H1 (cell line): ENCODE data around the gene NRXN3. TPM values are rescaled to one million over a fixed set of nuclear protein-coding genes. Genes with fewer than 3 reads are reported as not detected.

Experiments
- CTCF ChIA-PET: fragments of 300-600 bp; sonication (Branson Sonifier 250); formaldehyde crosslinking; loops from one replicate; lab custom pipeline; 2021; ENCODE audit not compliant: partially characterized antibody; lab: Charles Lee
- POLR2A ChIA-PET: fragments of 300-600 bp; sonication (Branson Sonifier 250); formaldehyde crosslinking; loops from one replicate; lab custom pipeline; 2021; ENCODE audit warnings: inconsistent platforms; ENCODE audit not compliant: partially characterized antibody; lab: Charles Lee
- DNase-seq, 2 experiments: peaks; one replicate each; pipeline versions ENCODE4 v3.0.0 to v3.0.0-alpha.2; 2010 to 2022; ENCODE audit warnings: low spot score in 2 of 2, low read depth in 1 of 2, mixed read lengths in 1 of 2
- FAIRE-seq: peaks from 2 replicates; lab custom pipeline; 2011; peaks lifted over from hg19 to GRCh38; lab: Jason Lieb, UNC
- H2AFZ ChIP-seq: 2 replicates; pipeline ENCODE4 v1.8.1; 2012; ENCODE audit warnings: low read length, inconsistent platforms
- H2AK5ac ChIP-seq: 2 replicates; pipeline ENCODE4 v1.6.1; 2013; ENCODE audit warnings: low read depth, low read length
- H2BK120ac ChIP-seq: replicated peaks from 2 replicates; pipeline ENCODE3; 2013; ENCODE audit warnings: low read depth, low read length, inconsistent platforms
- H2BK12ac ChIP-seq: 2 replicates; pipeline ENCODE4 v1.6.1; 2013; ENCODE audit warnings: low read depth, low read length
- H2BK15ac ChIP-seq: 2 replicates; pipeline ENCODE4 v1.6.1; 2013; ENCODE audit warnings: low read length
- H2BK20ac ChIP-seq: 2 replicates; pipeline ENCODE4 v1.6.1; 2013; ENCODE audit warnings: low read length
- H2BK5ac ChIP-seq: 2 replicates; pipeline ENCODE4 v1.6.1; 2013; ENCODE audit warnings: low read depth, low read length
- H3K14ac ChIP-seq: 2 replicates; pipeline ENCODE4 v1.6.1; 2013; ENCODE audit warnings: inconsistent platforms; ENCODE audit not compliant: insufficient read length
- H3K18ac ChIP-seq: 2 replicates; pipeline ENCODE4 v1.6.1; 2013; ENCODE audit warnings: low read length; ENCODE audit errors: extremely low read depth
- H3K23ac ChIP-seq: 2 replicates; pipeline ENCODE4 v1.6.1; 2013; ENCODE audit warnings: inconsistent platforms; ENCODE audit not compliant: insufficient read length
- H3K23me2 ChIP-seq: 2 replicates; pipeline ENCODE4 v1.6.1; 2013; ENCODE audit warnings: low read depth, low read length
- H3K27ac ChIP-seq: 2 replicates; pipeline ENCODE4 v1.6.1; 2011; ENCODE audit warnings: low read depth, low read length, inconsistent platforms
- H3K27me3 ChIP-seq, 4 experiments: replicated peaks in 1 of 4; 1 replicate in 1 of 4; 2 replicates in 3 of 4; pipeline versions ENCODE4 v1.6.1 to v1.8.1; 2011 to 2013; ENCODE audit warnings: low read length in 3 of 4, mild to moderate bottlenecking in 3 of 4, inconsistent platforms in 2 of 4, mixed read lengths in 2 of 4, moderate library complexity in 1 of 4; ENCODE audit not compliant: control insufficient read depth in 3 of 4, insufficient read depth in 3 of 4; ENCODE audit errors: extremely low read depth in 1 of 4
- H3K36me3 ChIP-seq, 4 experiments: 2 replicates each; pipeline versions ENCODE4 v1.6.1 to v1.8.1; 2011 to 2013; ENCODE audit warnings: mild to moderate bottlenecking in 4 of 4, low read length in 3 of 4, moderate library complexity in 2 of 4, control low read depth in 1 of 4, inconsistent platforms in 1 of 4; ENCODE audit not compliant: insufficient read depth in 4 of 4, control insufficient read depth in 2 of 4
- H3K4ac ChIP-seq: replicated peaks from 2 replicates; pipeline ENCODE3; 2013; ENCODE audit warnings: low read length, low read depth, mixed read lengths, inconsistent platforms; ENCODE audit not compliant: insufficient read length
- H3K4me1 ChIP-seq, 4 experiments: replicated peaks in 1 of 4; 1 replicate in 1 of 4; 2 replicates in 3 of 4; pipeline versions ENCODE4 v1.6.1 to v1.8.1; 2011 to 2013; ENCODE audit warnings: low read length in 3 of 4, inconsistent platforms in 2 of 4, mixed read lengths in 1 of 4; ENCODE audit not compliant: insufficient read depth in 4 of 4, control insufficient read depth in 3 of 4
- H3K4me2 ChIP-seq, 2 experiments: 2 replicates each; pipeline versions ENCODE4 v1.6.1 to v1.8.1; 2011 to 2013; ENCODE audit warnings: low read depth in 2 of 2, low read length in 2 of 2, control low read depth in 1 of 2, inconsistent platforms in 1 of 2, mild to moderate bottlenecking in 1 of 2; ENCODE audit not compliant: insufficient read depth in 1 of 2
- H3K4me3 ChIP-seq, 4 experiments: fragments of 200-600, 300-600 bp in 1 of 4; sonication (generic), shearing (Covaris generic), sonication (Bioruptor Twin) in 1 of 4; 2 replicates each; pipeline versions ENCODE4 v1.5.1 to v1.8.1; 2011 to 2016; ENCODE audit warnings: low read length in 4 of 4, low read depth in 3 of 4, control low read depth in 2 of 4, inconsistent platforms in 2 of 4, mild to moderate bottlenecking in 2 of 4, mixed read lengths in 1 of 4, moderate library complexity in 1 of 4; ENCODE audit not compliant: insufficient read depth in 2 of 4; ENCODE audit errors: extremely low read depth in 1 of 4
- H3K56ac ChIP-seq: replicated peaks from 2 replicates; pipeline ENCODE3; 2013; ENCODE audit warnings: low read depth, mild to moderate bottlenecking, mixed read lengths, low read length, inconsistent platforms; ENCODE audit not compliant: insufficient read length
- H3K79me1 ChIP-seq: 2 replicates; pipeline ENCODE4 v1.6.1; 2013; ENCODE audit warnings: low read depth, low read length, control low read depth
- H3K79me2 ChIP-seq, 2 experiments: 2 replicates each; pipeline versions ENCODE4 v1.6.1 to v1.8.1; 2012 to 2013; ENCODE audit warnings: low read length in 2 of 2, mild to moderate bottlenecking in 2 of 2, inconsistent platforms in 1 of 2; ENCODE audit not compliant: insufficient read depth in 2 of 2, control insufficient read depth in 1 of 2
- H3K9ac ChIP-seq, 4 experiments: replicated peaks in 1 of 4; 1 replicate in 1 of 4; 2 replicates in 3 of 4; pipeline versions ENCODE4 v1.6.1 to v1.8.1; 2011 to 2013; ENCODE audit warnings: low read depth in 3 of 4, low read length in 3 of 4, control low read depth in 2 of 4, mild to moderate bottlenecking in 2 of 4, moderate library complexity in 2 of 4, inconsistent platforms in 1 of 4; ENCODE audit errors: extremely low read depth in 1 of 4
- H3K9me3 ChIP-seq, 2 experiments: 2 replicates each; pipeline versions ENCODE4 v1.6.1 to v1.8.1; 2012 to 2013; ENCODE audit warnings: mild to moderate bottlenecking in 2 of 2, moderate library complexity in 2 of 2, control low read depth in 1 of 2, inconsistent platforms in 1 of 2, low read depth in 1 of 2, low read length in 1 of 2, mixed read lengths in 1 of 2; ENCODE audit not compliant: insufficient read depth in 2 of 2
- H4K20me1 ChIP-seq, 2 experiments: replicated peaks in 1 of 2; 2 replicates each; pipeline versions ENCODE3 to v1.8.1; 2011 to 2013; ENCODE audit warnings: inconsistent platforms in 2 of 2, low read length in 2 of 2, mild to moderate bottlenecking in 1 of 2; ENCODE audit not compliant: insufficient read depth in 2 of 2, control insufficient read depth in 1 of 2
- H4K5ac ChIP-seq: 2 replicates; pipeline ENCODE4 v1.6.1; 2013; ENCODE audit warnings: low read length, low read depth, mixed read lengths, inconsistent platforms; ENCODE audit not compliant: insufficient read length
- H4K8ac ChIP-seq: 2 replicates; pipeline ENCODE4 v1.8.0; 2013; ENCODE audit warnings: mild to moderate bottlenecking, moderate library complexity, low read length, inconsistent platforms; ENCODE audit not compliant: insufficient read depth; ENCODE audit errors: extremely low read depth
- H4K91ac ChIP-seq: replicated peaks from 2 replicates; pipeline ENCODE3; 2013; ENCODE audit warnings: low read length, mixed read lengths, inconsistent platforms; ENCODE audit not compliant: insufficient read length
- BCL11A ChIP-seq, 2 experiments: IDR thresholded peaks; one replicate each; pipeline ENCODE4 v1.6.1; 2011; ENCODE audit warnings: low read depth in 2 of 2, low read length in 2 of 2, mild to moderate bottlenecking in 2 of 2
- BRCA1 ChIP-seq: IDR thresholded peaks from 2 replicates; pipeline ENCODE4 v1.6.1; 2012; ENCODE audit warnings: low read depth, low read length, improper control_type of control experiment
- HDAC6 ChIP-seq: IDR thresholded peaks from one replicate; pipeline ENCODE4 v1.7.1; 2012; ENCODE audit warnings: low read depth, mild to moderate bottlenecking, inconsistent platforms, low read length, moderate library complexity
- JUND ChIP-seq: IDR thresholded peaks from 2 replicates; pipeline ENCODE4 v1.6.1; 2011; ENCODE audit warnings: mild to moderate bottlenecking, improper control_type of control experiment, low read length
- NANOG ChIP-seq: IDR thresholded peaks from 2 replicates; pipeline ENCODE4 v1.6.1; 2011; ENCODE audit warnings: low read length, low read depth, mild to moderate bottlenecking, inconsistent platforms; ENCODE audit not compliant: insufficient read depth, poor library complexity, severe bottlenecking
- POU5F1 ChIP-seq: IDR thresholded peaks from 2 replicates; pipeline ENCODE4 v1.6.1; 2011; ENCODE audit warnings: low read depth, mild to moderate bottlenecking, low read length, moderate library complexity
- SAP30 ChIP-seq: fragments of 300-600 bp; sonication (generic); IDR thresholded peaks from 2 replicates; pipeline ENCODE4 v1.7.1; 2012; ENCODE audit warnings: low read length, moderate library complexity, mild to moderate bottlenecking, inconsistent platforms; ENCODE audit not compliant: insufficient read depth, insufficient replicate concordance
- SP4 ChIP-seq: IDR thresholded peaks from 2 replicates; pipeline ENCODE4 v1.6.1; 2012; ENCODE audit warnings: low read length, inconsistent platforms
- TEAD4 ChIP-seq: IDR thresholded peaks from 2 replicates; pipeline ENCODE4 v1.6.1; 2012; ENCODE audit warnings: low read depth, low read length, inconsistent platforms, mixed read lengths
- WGBS, 2 experiments: shearing (Covaris generic) in 1 of 2; methylation state at CpG; one replicate each; pipeline versions ENCODE4 v1.1.6 to v1.1.7; 2013 to 2015; ENCODE audit warnings: low lambda C conversion rate in 2 of 2, mixed read lengths in 2 of 2, inconsistent platforms in 1 of 2, low coverage in 1 of 2, missing lambda C conversion rate in 1 of 2; ENCODE audit not compliant: insufficient replicate concordance in 2 of 2, insufficient coverage in 1 of 2, insufficient read length in 1 of 2; ENCODE audit errors: extremely low coverage in 1 of 2, missing lambda C conversion rate in 1 of 2; 5-methylcytosine and 5-hydroxymethylcytosine counted together
- polyA plus RNA-seq, 7 experiments: library from polyadenylated mRNA; depleted of rRNA in 3 of 7; stranded (reverse) in 5 of 7; unstranded in 2 of 7; fragments of >200 nt in 5 of 7; fragments of 200-250 nt in 2 of 7; gene quantifications; 1 replicate in 5 of 7; 2 replicates in 1 of 7; 4 replicates in 1 of 7; pipeline versions ENCODE4 v1.2.1 to v1.2.3, GENCODE V29; 2011 to 2013; ENCODE audit warnings: missing spikeins in 2 of 7, mixed read lengths in 2 of 7
- total RNA-seq: library from RNA; stranded (reverse); fragmentation: NEBNext Ultra II Directional; extraction: Animal tissue kit (Norgen Biotek cat#: 25700); gene quantifications from 2 replicates; pipeline ENCODE4 v1.2.1, GENCODE V29; 2021
- TF ChIP-seq, protein P1 (sequence below): IDR thresholded peaks from 2 replicates; pipeline ENCODE4 v1.6.1; 2011; ENCODE audit warnings: low read length, improper control_type of control experiment
- TF ChIP-seq, protein P2 (sequence below): IDR thresholded peaks from 2 replicates; pipeline ENCODE4 v1.6.1; 2012; ENCODE audit warnings: low read length, inconsistent platforms

The NRXN3 gene
- total and polyA plus RNA-seq, 2 of the 8 experiments (the other 6 are each of a cell fraction or from before 2014, with no cell fraction given) = 2.6 to 4.1 TPM

GRCh38 chr14:79749065-79749464, 1578.9 kb downstream of the NRXN3 start:
- Histone ChIP-seq H3K14ac (no peak overlapping the region), H2BK20ac (no peak overlapping the region), H3K18ac (no peak overlapping the region), H2BK120ac (no peak overlapping the region), H3K4me3 (no peak overlapping the region), H3K4me2 (no peak overlapping the region), H3K27me3 (peaks cover 0 to 1% (median 0%) of the 10 kb centered on the region in 4 experiments; a peak in 1 of 7 replicates), H3K9me3 (no peaks in the 10 kb centered on the region), H2BK5ac (no peak overlapping the region), H2AFZ (no peak overlapping the region), H2BK12ac (no peak overlapping the region), H4K5ac (no peak overlapping the region), H3K4ac (no peak overlapping the region), H4K20me1 (no peaks in the 10 kb centered on the region), H3K79me1 (no peaks in the 10 kb centered on the region), H3K9ac (no peak overlapping the region), H3K27ac (no peak overlapping the region), H3K23me2 (no peaks in the 10 kb centered on the region), H4K8ac (no peak overlapping the region), H3K23ac (no peak overlapping the region), H3K56ac (no peak overlapping the region), H4K91ac (no peak overlapping the region), H2BK15ac (no peak overlapping the region), H3K36me3 (no peaks in the 10 kb centered on the region), H2AK5ac (no peak overlapping the region), H3K4me1 (no peaks in the 10 kb centered on the region), H3K79me2 (no peaks in the 10 kb centered on the region)
- ChIA-PET POLR2A (no interaction called here), CTCF (interaction anchor here (0.6 to 1.3 kb wide), 2 partner anchors 156 to 307 kb away, joined by 3 to 4 read pairs; no protein-coding TSS in a partner anchor)
- 90% methylated on average over 2 of the region's 2 CpGs; no CpG with 5 or more reads in 1 of the 2 experiments for WGBS, 2 experiments
- no peak for DNase-seq
- no peak for FAIRE-seq
- no peak for TF ChIP-seq JUND
- no peak for TF ChIP-seq SAP30
- TF ChIP-seq, protein P1, sequence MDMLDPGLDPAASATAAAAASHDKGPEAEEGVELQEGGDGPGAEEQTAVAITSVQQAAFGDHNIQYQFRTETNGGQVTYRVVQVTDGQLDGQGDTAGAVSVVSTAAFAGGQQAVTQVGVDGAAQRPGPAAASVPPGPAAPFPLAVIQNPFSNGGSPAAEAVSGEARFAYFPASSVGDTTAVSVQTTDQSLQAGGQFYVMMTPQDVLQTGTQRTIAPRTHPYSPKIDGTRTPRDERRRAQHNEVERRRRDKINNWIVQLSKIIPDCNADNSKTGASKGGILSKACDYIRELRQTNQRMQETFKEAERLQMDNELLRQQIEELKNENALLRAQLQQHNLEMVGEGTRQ = no peak
- TF ChIP-seq, protein P2, sequence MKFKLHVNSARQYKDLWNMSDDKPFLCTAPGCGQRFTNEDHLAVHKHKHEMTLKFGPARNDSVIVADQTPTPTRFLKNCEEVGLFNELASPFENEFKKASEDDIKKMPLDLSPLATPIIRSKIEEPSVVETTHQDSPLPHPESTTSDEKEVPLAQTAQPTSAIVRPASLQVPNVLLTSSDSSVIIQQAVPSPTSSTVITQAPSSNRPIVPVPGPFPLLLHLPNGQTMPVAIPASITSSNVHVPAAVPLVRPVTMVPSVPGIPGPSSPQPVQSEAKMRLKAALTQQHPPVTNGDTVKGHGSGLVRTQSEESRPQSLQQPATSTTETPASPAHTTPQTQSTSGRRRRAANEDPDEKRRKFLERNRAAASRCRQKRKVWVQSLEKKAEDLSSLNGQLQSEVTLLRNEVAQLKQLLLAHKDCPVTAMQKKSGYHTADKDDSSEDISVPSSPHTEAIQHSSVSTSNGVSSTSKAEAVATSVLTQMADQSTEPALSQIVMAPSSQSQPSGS = no peak
- no peak for TF ChIP-seq POU5F1
- no peak for TF ChIP-seq BRCA1
- no peak for TF ChIP-seq SP4
- no peak for TF ChIP-seq BCL11A (IDR thresholded peaks at IDR 0.05; ENCODE audit: low read depth in 2 of 2, low read length in 2 of 2)
- no peak for TF ChIP-seq TEAD4
- no peak for TF ChIP-seq NANOG
- TF ChIP-seq HDAC6 = no peak
